Fibroblast of the aortic adventitia (primary cell): Measurements from ENCODE around the gene ATP8A2. TPM values are rescaled to one million over a fixed set of nuclear protein-coding genes. Genes with fewer than 3 reads are reported as not detected.

ENCODE experiments used
- DNase-seq: peaks from one replicate; pipeline ENCODE4 v3.0.0-alpha.2; 2010; ENCODE audit warnings: low read depth
- H3K4me3 ChIP-seq: 2 replicates; pipeline ENCODE4 v1.5.1; 2011; ENCODE audit warnings: low read depth, mild to moderate bottlenecking, control low read depth, low read length, moderate library complexity
- CTCF ChIP-seq: IDR thresholded peaks from 2 replicates; pipeline ENCODE4 v1.5.1; 2011; ENCODE audit warnings: mild to moderate bottlenecking, low read length, control low read depth, inconsistent platforms; ENCODE audit not compliant: insufficient read depth
- total RNA-seq: library from RNA; depleted of rRNA; stranded (reverse); fragments of >200 nt; gene quantifications from 2 replicates; pipeline ENCODE4 v1.2.3, GENCODE V29; 2012; ENCODE audit warnings: low replicate concordance

The ATP8A2 gene
- total RNA-seq, 1 donor: under 0.01 TPM

DNA sequence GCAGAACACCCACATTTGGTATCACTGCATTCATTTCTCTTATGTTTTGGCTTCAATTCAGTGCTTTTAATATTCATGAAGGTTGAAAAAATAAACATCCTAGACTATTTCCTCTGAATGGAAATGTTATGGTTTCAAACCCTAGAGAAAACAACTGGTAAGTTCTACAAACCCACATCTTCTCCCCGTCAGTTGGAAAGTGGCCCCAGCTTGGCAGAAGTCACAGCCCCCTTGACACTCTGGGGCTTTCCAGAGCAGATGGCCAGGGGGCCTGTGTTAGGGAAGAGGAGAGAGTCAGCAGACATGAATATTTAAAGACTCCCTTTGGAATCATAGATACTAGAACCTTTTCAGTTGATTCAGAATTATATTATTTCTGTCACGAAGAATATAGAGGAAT is 556.2 kb downstream of the ATP8A2 start:
- DNase-seq: no peak
- TF ChIP-seq CTCF: no peak

DNA sequence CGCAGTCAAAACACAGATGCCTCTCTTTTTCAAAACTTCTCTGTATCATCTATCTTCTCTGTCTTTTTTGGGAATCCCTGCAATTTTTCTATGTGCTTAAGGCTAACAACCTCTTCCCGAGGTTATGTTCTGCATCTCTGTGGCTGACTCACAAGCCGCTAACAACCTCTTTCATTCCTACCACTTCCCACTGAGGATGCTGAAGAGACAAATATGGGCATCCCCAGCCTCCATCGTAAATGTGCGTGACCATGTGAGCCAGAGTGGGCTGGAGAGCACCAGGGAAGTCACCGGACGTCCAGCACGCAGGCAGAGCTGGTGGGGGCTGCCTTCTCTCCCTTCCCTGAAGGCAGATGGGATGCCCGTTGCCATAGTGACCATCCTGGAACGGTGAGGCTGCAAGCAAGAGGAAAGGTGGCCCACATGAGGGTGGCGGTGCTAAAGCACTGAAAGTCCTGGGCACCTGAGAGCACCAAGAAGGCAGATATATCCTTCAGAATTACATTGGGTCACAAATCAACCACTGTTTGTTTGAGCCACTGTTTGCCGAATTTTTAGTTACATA is 557.2 kb downstream of the ATP8A2 start:
- H3K4me3 ChIP-seq: no peak overlapping the region
- no peak for TF ChIP-seq CTCF
- DNase-seq: no peak

More for the DNA sequence above, 556.2 kb downstream of the ATP8A2 start:
- no peak overlapping the region for H3K4me3 ChIP-seq

DNA sequence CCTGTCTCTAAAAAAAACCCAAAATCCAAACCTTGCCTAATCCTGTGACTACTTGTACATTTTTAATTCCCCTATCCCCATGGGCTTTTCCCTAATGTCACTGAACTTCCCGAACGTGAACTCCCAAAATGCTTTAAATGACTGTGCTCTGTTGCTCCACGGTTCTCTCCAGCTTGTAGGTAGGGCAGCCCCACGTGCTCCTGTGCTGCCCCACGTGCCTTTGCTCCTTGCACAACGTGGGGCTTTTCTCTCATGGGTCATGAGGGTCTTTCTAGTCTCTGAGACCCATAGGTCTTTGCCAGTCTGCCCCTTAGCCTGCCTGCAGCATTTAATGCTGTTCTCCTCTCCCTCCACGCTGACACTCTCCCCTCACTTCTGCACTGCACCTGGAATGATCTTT is 558.0 kb downstream of the ATP8A2 start:
- DNase-seq: no peak
- no peak overlapping the region for H3K4me3 ChIP-seq

GRCh38 chr13:25930653-25931052 is 558.9 kb downstream of the ATP8A2 start:
- no peak for TF ChIP-seq CTCF
- no peak for DNase-seq
- H3K4me3 ChIP-seq: no peak overlapping the region

More for the DNA sequence above, 558.0 kb downstream of the ATP8A2 start:
- no peak for TF ChIP-seq CTCF

DNA sequence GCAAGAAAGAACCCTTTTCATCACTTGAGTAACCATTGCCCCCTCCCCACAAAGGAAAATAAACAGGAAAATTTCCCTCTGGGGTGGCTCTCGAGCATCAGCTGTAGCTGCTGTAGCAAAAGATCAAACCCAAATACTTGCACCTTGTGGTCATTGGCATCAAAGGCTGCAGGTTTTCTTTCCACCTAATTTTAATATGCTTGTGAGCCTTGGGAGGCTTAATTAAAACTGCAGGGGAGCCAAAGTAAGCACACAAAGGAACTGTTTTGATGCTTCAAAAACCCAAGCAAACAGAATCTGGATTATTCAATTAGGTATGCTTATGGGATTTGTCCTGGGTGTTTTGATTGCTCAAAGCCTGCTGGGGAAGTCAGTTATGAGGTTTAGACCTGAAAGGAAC is 560.6 kb downstream of the ATP8A2 start:
- TF ChIP-seq CTCF: no peak
- no peak for DNase-seq
- H3K4me3 ChIP-seq: no peak overlapping the region

DNA sequence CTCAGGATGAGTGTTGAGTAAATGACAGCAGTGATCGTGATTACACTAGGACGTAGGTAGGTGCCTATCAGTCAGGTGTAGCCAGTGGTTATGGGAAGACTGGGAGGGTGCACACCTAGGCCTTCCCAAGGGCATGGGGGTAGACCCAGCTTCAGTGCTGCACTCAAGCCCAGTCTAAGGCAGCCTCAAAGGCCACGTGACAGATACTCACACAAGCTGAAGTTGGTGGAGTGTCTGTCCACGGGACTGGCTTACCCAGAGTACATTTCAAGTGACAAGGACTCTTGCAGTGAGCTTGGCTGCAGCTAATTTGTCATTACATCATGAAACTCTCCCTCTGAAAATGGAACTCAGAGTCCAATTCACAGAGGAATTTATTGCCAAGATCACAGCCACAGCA is 561.7 kb downstream of the ATP8A2 start:
- no peak for TF ChIP-seq CTCF
- no peak overlapping the region for H3K4me3 ChIP-seq
- no peak for DNase-seq

- H3K4me3 ChIP-seq: no peak overlapping the region
- no peak for TF ChIP-seq CTCF
- no peak for DNase-seq
These were observed 562.4 kb downstream of the ATP8A2 start for GRCh38 chr13:25934127-25934526.
